Measurements from ENCODE around the gene CASQ2. TPM values are rescaled to one million over a fixed set of nuclear protein-coding genes. Genes with fewer than 3 reads are reported as not detected.

Gene CASQ2
- total RNA-seq, 6 experiments from 2014 or later, result not detected

DNA sequence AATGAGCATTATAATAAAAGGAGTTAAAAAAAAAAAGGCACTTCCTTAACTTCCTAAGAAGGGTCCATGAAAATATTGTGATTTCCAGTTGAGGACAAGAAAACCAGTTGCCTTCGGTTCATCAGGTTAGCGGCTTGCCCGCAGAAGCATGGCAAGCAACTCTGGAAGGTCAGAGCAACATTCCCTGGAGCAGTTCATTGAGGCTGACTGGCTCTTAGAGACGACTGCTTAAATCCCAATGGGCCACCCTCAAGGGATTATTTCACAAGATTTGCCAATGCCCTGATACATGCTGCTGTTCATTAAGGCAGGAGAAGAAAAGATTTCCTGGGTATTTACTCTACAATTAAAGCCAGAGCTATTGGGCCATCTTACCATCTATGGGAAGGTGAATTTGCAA, 29.0 kb upstream of the CASQ2 start:
- Mint-ChIP-seq H3K27me3 (ENCODE audit: insufficient read depth) (peaks cover 27% of the 10 kb centered on the region), H3K9me3 (no peaks in the 10 kb centered on the region), H3K27ac (no peak overlapping the region), H3K36me3 (ENCODE audit: low read depth) (no peaks in the 10 kb centered on the region), H3K4me1 (ENCODE audit: low read depth) (no peaks in the 10 kb centered on the region), H3K4me3 (no peak overlapping the region)
- TF ChIP-seq, protein P1, sequence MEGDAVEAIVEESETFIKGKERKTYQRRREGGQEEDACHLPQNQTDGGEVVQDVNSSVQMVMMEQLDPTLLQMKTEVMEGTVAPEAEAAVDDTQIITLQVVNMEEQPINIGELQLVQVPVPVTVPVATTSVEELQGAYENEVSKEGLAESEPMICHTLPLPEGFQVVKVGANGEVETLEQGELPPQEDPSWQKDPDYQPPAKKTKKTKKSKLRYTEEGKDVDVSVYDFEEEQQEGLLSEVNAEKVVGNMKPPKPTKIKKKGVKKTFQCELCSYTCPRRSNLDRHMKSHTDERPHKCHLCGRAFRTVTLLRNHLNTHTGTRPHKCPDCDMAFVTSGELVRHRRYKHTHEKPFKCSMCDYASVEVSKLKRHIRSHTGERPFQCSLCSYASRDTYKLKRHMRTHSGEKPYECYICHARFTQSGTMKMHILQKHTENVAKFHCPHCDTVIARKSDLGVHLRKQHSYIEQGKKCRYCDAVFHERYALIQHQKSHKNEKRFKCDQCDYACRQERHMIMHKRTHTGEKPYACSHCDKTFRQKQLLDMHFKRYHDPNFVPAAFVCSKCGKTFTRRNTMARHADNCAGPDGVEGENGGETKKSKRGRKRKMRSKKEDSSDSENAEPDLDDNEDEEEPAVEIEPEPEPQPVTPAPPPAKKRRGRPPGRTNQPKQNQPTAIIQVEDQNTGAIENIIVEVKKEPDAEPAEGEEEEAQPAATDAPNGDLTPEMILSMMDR (IDR thresholded peaks at IDR 0.05), result no peak
- DNase-seq, result no peak

DNA sequence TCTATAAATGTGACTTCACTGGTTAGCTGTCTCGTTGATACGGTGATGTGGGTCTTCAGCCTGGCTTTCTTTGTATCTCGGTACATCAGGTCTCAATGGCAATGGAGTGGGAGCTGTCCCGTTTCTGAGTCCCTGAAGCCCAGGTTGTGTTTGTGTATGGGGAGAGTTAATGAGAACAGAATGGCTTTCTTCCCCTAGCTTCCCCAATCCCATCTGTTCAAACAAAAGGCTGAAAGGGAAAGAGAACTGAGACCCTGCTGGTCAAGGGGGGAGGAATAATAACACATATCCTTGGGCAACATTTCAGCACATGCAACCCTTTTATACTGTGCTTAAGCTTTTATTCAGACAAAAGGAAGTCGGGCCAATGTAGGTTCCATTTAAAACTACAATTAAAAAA, 28.4 kb upstream of the CASQ2 start:
- H3K4me1 Mint-ChIP-seq (ENCODE audit: low read depth), result no peaks in the 10 kb centered on the region
- H3K36me3 Mint-ChIP-seq (ENCODE audit: low read depth), result no peaks in the 10 kb centered on the region
- H3K27ac Mint-ChIP-seq, result no peak overlapping the region
- H3K4me3 Mint-ChIP-seq, result no peak overlapping the region
- DNase-seq, result no peak
- no peaks in the 10 kb centered on the region for H3K9me3 Mint-ChIP-seq
- peaks cover 31% of the 10 kb centered on the region for H3K27me3 Mint-ChIP-seq (ENCODE audit: insufficient read depth)
- TF ChIP-seq, protein P1 (IDR thresholded peaks at IDR 0.05), result no peak

DNA sequence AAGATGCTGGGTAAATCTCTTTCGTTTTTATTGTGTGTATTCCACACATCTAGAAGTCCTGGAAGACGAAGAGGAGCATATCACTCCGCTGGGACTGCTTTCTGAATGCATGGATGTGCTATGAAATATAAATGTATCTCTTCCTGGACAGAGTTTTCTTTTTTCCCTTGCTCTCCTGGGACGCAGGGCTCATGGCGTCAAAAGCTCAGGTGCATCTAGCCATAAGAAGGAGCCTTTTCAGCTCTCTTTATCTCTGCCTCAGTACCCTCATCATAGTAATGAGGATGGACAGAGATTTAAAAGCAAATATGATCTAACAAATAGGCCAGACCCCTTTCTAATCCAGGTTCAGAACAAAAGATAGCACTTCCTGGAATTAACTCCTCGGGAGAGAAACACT, 27.5 kb upstream of the CASQ2 start:
- H3K4me3 Mint-ChIP-seq, result no peak overlapping the region
- peaks cover 31% of the 10 kb centered on the region for H3K27me3 Mint-ChIP-seq (ENCODE audit: insufficient read depth)
- DNase-seq, result no peak

DNA sequence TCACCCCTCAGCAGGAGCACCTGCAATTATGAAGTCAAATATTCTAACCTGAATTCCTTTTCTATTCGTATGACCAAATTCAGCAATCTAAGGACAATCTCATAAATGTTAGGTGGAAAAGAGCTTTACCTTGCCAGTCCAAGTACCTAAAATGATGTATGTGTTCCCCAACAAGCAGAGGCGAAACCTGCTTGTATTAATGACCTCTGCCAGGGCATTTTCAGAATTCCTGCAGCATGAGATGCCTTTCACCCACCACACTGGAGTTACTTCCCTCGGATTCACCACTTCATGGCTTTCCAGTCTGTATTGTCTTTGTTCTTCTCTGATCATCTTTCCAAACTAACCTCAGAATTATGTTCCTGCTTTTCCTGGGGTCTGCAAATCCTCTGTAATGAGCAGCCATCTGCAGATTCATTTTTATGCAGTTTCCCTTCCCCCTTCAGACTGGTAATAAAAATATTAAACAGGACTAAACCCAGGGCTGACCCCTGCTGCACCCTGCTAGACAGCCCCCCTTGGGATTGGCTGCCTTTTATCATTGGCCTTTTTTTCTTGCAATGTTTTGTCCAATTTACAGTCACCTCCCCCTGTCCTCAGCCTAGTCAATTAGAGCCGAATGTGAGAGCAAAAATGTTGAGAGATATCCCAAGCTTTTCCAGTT, 26.6 kb upstream of the CASQ2 start:
- H3K4me1 Mint-ChIP-seq (ENCODE audit: low read depth), result no peaks in the 10 kb centered on the region
- peaks cover 36% of the 10 kb centered on the region for H3K27me3 Mint-ChIP-seq (ENCODE audit: insufficient read depth)
- no peak for DNase-seq
- H3K9me3 Mint-ChIP-seq, result no peaks in the 10 kb centered on the region
- TF ChIP-seq, protein P1 (IDR thresholded peaks at IDR 0.05), result no peak
- H3K36me3 Mint-ChIP-seq (ENCODE audit: low read depth), result no peaks in the 10 kb centered on the region
- H3K4me3 Mint-ChIP-seq, result no peak overlapping the region
- no peak overlapping the region for H3K27ac Mint-ChIP-seq

More for the DNA sequence above, 27.5 kb upstream of the CASQ2 start:
- H3K36me3 Mint-ChIP-seq (ENCODE audit: low read depth), result no peaks in the 10 kb centered on the region
- no peaks in the 10 kb centered on the region for H3K4me1 Mint-ChIP-seq (ENCODE audit: low read depth)
- no peaks in the 10 kb centered on the region for H3K9me3 Mint-ChIP-seq
- TF ChIP-seq, protein P1 (IDR thresholded peaks at IDR 0.05), result no peak
- H3K27ac Mint-ChIP-seq, result no peak overlapping the region

DNA sequence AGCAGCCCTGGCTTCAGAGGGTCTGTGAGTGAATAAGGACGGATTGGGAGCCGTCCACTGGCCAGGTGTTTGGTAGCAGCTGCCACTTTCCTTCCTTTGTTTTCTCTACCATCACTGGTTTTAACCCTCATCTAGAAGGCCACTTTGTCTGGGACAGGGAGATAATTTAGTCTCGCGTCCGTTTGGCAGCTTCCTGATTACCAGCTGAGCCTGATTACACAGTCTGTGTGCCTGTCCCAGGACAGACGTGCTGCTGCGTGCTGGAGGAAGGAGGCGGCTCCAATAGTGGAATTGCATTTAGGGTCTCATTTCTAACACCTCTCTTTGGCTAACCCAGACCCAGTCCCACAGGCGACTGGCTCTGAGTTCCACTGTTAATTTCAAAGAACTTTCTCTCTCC, 24.6 kb upstream of the CASQ2 start:
- H3K36me3 Mint-ChIP-seq (ENCODE audit: low read depth), result no peaks in the 10 kb centered on the region
- no peaks in the 10 kb centered on the region for H3K9me3 Mint-ChIP-seq
- H3K4me1 Mint-ChIP-seq (ENCODE audit: low read depth), result no peaks in the 10 kb centered on the region
- peaks cover 34% of the 10 kb centered on the region for H3K27me3 Mint-ChIP-seq (ENCODE audit: insufficient read depth)
- TF ChIP-seq, protein P1 (IDR thresholded peaks at IDR 0.05), result no peak
- no peak for DNase-seq
- no peak overlapping the region for H3K4me3 Mint-ChIP-seq
- no peak overlapping the region for H3K27ac Mint-ChIP-seq

All from HFFc6 (cell line).